Measurements from ENCODE around the gene CCDC54. TPM values are rescaled to one million over a fixed set of nuclear protein-coding genes. Genes with fewer than 3 reads are reported as not detected.

Gene CCDC54
- total RNA-seq, 2 donors from 2014 or later, result not detected

- WGBS, 2 donors, result 72 to 79% methylated on average over 4 of the region's 4 CpGs
- intact Hi-C loops (cut with DNase I), result no loop called here
- no peaks in the 10 kb centered on the region for H3K36me3 ChIP-seq (replicated peaks in 1 of 2; ENCODE audit: insufficient read depth in 1 of 2, low read depth in 2 of 2)
- no peaks in the 10 kb centered on the region for H3K9me3 ChIP-seq
- H3K4me3 ChIP-seq, result no peak overlapping the region
- no peak overlapping the region for H3K27ac ChIP-seq
- DNase-seq, result no peak
- no peaks in the 10 kb centered on the region for H3K4me1 ChIP-seq
- no peak for ATAC-seq
- no peak for TF ChIP-seq POLR2A (IDR thresholded peaks at IDR 0.05)
- TF ChIP-seq, protein P1, sequence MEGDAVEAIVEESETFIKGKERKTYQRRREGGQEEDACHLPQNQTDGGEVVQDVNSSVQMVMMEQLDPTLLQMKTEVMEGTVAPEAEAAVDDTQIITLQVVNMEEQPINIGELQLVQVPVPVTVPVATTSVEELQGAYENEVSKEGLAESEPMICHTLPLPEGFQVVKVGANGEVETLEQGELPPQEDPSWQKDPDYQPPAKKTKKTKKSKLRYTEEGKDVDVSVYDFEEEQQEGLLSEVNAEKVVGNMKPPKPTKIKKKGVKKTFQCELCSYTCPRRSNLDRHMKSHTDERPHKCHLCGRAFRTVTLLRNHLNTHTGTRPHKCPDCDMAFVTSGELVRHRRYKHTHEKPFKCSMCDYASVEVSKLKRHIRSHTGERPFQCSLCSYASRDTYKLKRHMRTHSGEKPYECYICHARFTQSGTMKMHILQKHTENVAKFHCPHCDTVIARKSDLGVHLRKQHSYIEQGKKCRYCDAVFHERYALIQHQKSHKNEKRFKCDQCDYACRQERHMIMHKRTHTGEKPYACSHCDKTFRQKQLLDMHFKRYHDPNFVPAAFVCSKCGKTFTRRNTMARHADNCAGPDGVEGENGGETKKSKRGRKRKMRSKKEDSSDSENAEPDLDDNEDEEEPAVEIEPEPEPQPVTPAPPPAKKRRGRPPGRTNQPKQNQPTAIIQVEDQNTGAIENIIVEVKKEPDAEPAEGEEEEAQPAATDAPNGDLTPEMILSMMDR (IDR thresholded peaks at IDR 0.05), result no peak
- H3K27me3 ChIP-seq, result no peaks in the 10 kb centered on the region
These were observed 12.2 kb upstream of the CCDC54 start for GRCh38 chr3:107365051-107365450.

GRCh38 chr3:107366766-107367165, 10.5 kb upstream of the CCDC54 start:
- Histone ChIP-seq H3K9me3 (no peaks in the 10 kb centered on the region), H3K27ac (no peak overlapping the region), H3K36me3 (replicated peaks in 1 of 2; ENCODE audit: insufficient read depth in 1 of 2, low read depth in 2 of 2) (no peaks in the 10 kb centered on the region), H3K27me3 (no peaks in the 10 kb centered on the region), H3K4me3 (no peak overlapping the region), H3K4me1 (no peaks in the 10 kb centered on the region)
- 75 to 84% methylated on average over 3 of the region's 3 CpGs for WGBS, 2 donors
- no peak for DNase-seq
- TF ChIP-seq, protein P1 (IDR thresholded peaks at IDR 0.05), result no peak
- TF ChIP-seq POLR2A (IDR thresholded peaks at IDR 0.05), result no peak
- no peak for ATAC-seq
- intact Hi-C loops (cut with DNase I), result no loop called here

DNA sequence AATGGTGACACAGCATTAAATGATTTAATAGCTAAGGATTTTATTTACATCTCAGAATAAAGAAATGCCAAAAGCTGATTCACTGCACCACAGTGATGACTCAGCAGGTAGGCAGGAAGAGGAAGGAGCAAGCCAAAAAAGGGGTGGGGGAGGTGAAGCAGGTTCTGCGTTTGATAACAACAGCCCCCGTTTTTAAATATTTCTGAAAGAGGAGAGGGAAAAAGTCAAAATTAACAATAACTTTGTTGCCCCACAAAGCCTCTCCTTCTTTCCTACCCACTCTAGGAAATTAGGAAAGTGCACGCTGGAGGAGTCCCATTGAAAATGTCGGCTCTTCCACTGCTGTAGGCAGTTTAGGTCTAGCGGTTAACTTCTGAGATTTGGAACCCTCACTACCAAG, 9.9 kb upstream of the CCDC54 start:
- ATAC-seq, result no peak
- Histone ChIP-seq H3K4me3 (no peak overlapping the region), H3K4me1 (no peaks in the 10 kb centered on the region), H3K27ac (no peak overlapping the region), H3K27me3 (no peaks in the 10 kb centered on the region), H3K9me3 (no peaks in the 10 kb centered on the region), H3K36me3 (replicated peaks in 1 of 2; ENCODE audit: insufficient read depth in 1 of 2, low read depth in 2 of 2) (no peaks in the 10 kb centered on the region)
- TF ChIP-seq, protein P1 (IDR thresholded peaks at IDR 0.05), result no peak
- TF ChIP-seq POLR2A (IDR thresholded peaks at IDR 0.05), result no peak
- DNase-seq, result peak in 3 of 4 donors; percentile 13 to 25 (median 13)
- intact Hi-C loops (cut with DNase I), result no loop called here
- WGBS, 2 donors, result 65 to 67% methylated on average over 5 of the region's 5 CpGs

- TF ChIP-seq, protein P1 (IDR thresholded peaks at IDR 0.05), result no peak
- no peak for TF ChIP-seq POLR2A (IDR thresholded peaks at IDR 0.05)
- intact Hi-C loops (cut with DNase I), result no loop called here
- H3K27ac ChIP-seq, result no peak overlapping the region
- DNase-seq (no peak), ATAC-seq (no peak)
- H3K4me1 ChIP-seq, result peaks cover 5% of the 10 kb centered on the region
- no peaks in the 10 kb centered on the region for H3K27me3 ChIP-seq
- H3K9me3 ChIP-seq, result no peaks in the 10 kb centered on the region
- WGBS, 2 donors, result 87 to 90% methylated on average over 8 of the region's 8 CpGs
- H3K36me3 ChIP-seq (replicated peaks in 1 of 2; ENCODE audit: insufficient read depth in 1 of 2, low read depth in 2 of 2), result no peaks in the 10 kb centered on the region
- no peak overlapping the region for H3K4me3 ChIP-seq
These were observed 8.4 kb upstream of the CCDC54 start for GRCh38 chr3:107368654-107369398.

GRCh38 chr3:107369791-107370190, 7.4 kb upstream of the CCDC54 start:
- intact Hi-C loops (cut with DNase I), result no loop called here
- no peak overlapping the region for H3K27ac ChIP-seq
- DNase-seq, result no peak
- H3K9me3 ChIP-seq, result no peaks in the 10 kb centered on the region
- no peaks in the 10 kb centered on the region for H3K36me3 ChIP-seq (replicated peaks in 1 of 2; ENCODE audit: insufficient read depth in 1 of 2, low read depth in 2 of 2)
- no peak for ATAC-seq
- no peaks in the 10 kb centered on the region for H3K27me3 ChIP-seq
- 18 to 22% methylated on average over 2 of the region's 2 CpGs for WGBS, 2 donors
- TF ChIP-seq, protein P1 (IDR thresholded peaks at IDR 0.05), result no peak
- no peak for TF ChIP-seq POLR2A (IDR thresholded peaks at IDR 0.05)
- peaks cover 13% of the 10 kb centered on the region for H3K4me1 ChIP-seq
- H3K4me3 ChIP-seq, result no peak overlapping the region

All from body of pancreas (tissue), 4 donors.